SK-N-MC (cell line): ENCODE results near the gene MMP23B.
"Not testable (repeated sequence)": the region's sequence is repeated elsewhere in the genome, so short reads cannot be mapped to it uniquely, and the experiment has no call there.

ENCODE experiments used
- DNase-seq: peaks from one replicate; pipeline ENCODE4 v3.0.0-alpha.2; 2011; ENCODE audit warnings: low read depth, low spot score
- H3K27ac ChIP-seq: fragments of 200-600 bp; sonication (generic); 2 replicates; pipeline ENCODE4 v1.5.1; 2016; ENCODE audit warnings: mixed run types
- H3K36me3 ChIP-seq: fragments of 200-600 bp; sonication (generic); 2 replicates; pipeline ENCODE4 v1.6.1; 2017; ENCODE audit warnings: antibody characterized with exemption, low read length, mixed read lengths; ENCODE audit not compliant: insufficient read depth
- H3K4me3 ChIP-seq: fragments of 200-600 bp; sonication (generic); 2 replicates; pipeline ENCODE4 v1.5.1; 2016
- H3K9ac ChIP-seq: fragments of 200-600 bp; sonication (generic); 2 replicates; pipeline ENCODE4 v1.8.0; 2017; ENCODE audit warnings: mixed run types, mixed read lengths; ENCODE audit not compliant: insufficient read length
- H3K9me3 ChIP-seq: fragments of 200-600 bp; sonication (generic); 2 replicates; pipeline ENCODE4 v1.6.1; 2017; ENCODE audit warnings: low read depth, mild to moderate bottlenecking, antibody characterized with exemption, low read length, moderate library complexity, mixed read lengths
- EZH2 ChIP-seq: fragments of 200-600 bp; sonication (generic); IDR thresholded peaks from one replicate; pipeline ENCODE4 v1.6.1; 2017; ENCODE audit warnings: antibody characterized with exemption
- FOXP2 ChIP-seq: optimal IDR thresholded peaks from 2 replicates; pipeline ENCODE3; 2011; ENCODE audit warnings: mild to moderate bottlenecking, moderate library complexity; ENCODE audit not compliant: insufficient read depth; ENCODE audit errors: extremely low read length, control extremely low read depth
- POLR2AphosphoS5 ChIP-seq: IDR thresholded peaks from 2 replicates; pipeline ENCODE4 v1.6.1; 2012; ENCODE audit warnings: mild to moderate bottlenecking, low read depth, low read length, borderline replicate concordance

MMP23B gene

DNA sequence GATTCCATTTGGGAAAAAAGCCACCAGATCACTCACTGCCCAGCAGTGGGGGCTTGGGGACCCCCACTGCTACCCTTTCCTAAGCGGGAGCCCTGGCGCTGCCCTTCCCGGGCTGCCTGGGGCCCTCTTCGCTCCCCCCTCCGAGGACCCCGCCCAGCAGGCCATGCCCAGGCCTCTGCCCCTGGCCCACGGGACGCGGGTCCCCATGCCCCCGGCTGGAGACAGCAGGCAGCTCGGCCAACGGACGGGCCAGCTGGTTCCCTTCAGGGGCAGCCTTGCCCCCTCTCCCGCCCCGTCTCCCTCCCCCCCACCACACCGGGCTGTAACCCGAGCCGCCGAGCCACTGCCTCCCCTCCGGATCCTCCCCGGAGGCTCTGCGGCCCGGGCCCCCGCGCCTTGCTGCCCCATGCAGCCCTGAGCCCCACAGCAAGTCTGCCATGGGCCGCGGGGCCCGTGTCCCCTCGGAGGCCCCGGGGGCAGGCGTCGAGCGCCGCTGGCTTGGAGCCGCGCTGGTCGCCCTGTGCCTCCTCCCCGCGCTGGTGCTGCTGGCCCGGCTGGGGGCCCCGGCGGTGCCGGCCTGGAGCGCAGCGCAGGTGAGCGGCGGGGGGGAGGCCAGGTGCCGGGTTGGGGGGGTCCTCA lies at the start of gene MMP23B:
Gene MMP23B, plus strand, starts transcription at position 392 of the 639 bp plus-strand sequence. Its CDS starts 46 bp downstream, at position 438.
- Histone ChIP-seq H3K36me3 (peaks cover 4% of the 10 kb centered on the region; the same call in 1 of the 2 replicates), H3K9ac (no peak within 1 kb of the TSS), H3K9me3 (no peaks in the 10 kb centered on the region), H3K4me3 (no peak within 1 kb of the TSS), H3K27ac (no peak within 1 kb of the TSS)
- TF ChIP-seq EZH2: no peak
- no peak for TF ChIP-seq FOXP2
- TF ChIP-seq POLR2AphosphoS5: no peak
- no peak for DNase-seq

- Histone ChIP-seq H3K27ac (no peak overlapping the region), H3K4me3 (no peak overlapping the region), H3K9me3 (no peaks in the 10 kb centered on the region), H3K36me3 (no peaks in the 10 kb centered on the region), H3K9ac (no peak overlapping the region)
- TF ChIP-seq EZH2 (no peak), POLR2AphosphoS5 (no peak), FOXP2 (no peak)
- DNase-seq: no peak
Observed at GRCh38 chr1:1582585-1583346, 49.2 kb upstream of the MMP23B start.

GRCh38 chr1:1583347-1584010 lies 48.5 kb upstream of the MMP23B start:
- TF ChIP-seq POLR2AphosphoS5: no peak
- no peak for TF ChIP-seq EZH2
- no peak for TF ChIP-seq FOXP2

GRCh38 chr1:1591452-1591851 lies 40.5 kb upstream of the MMP23B start:
- TF ChIP-seq EZH2: no peak
- no peak for TF ChIP-seq POLR2AphosphoS5
- TF ChIP-seq FOXP2: no peak
- Histone ChIP-seq H3K9ac (no peak overlapping the region), H3K9me3 (no peaks in the 10 kb centered on the region), H3K4me3 (no peak overlapping the region), H3K36me3 (no peaks in the 10 kb centered on the region), H3K27ac (no peak overlapping the region)
- DNase-seq: no peak

More at GRCh38 chr1:1583347-1584010, 48.5 kb upstream of the MMP23B start:
- Histone ChIP-seq H3K27ac (no peak overlapping the region), H3K9me3 (no peaks in the 10 kb centered on the region), H3K4me3 (no peak overlapping the region), H3K9ac (no peak overlapping the region), H3K36me3 (no peaks in the 10 kb centered on the region)
- no peak for DNase-seq

DNA sequence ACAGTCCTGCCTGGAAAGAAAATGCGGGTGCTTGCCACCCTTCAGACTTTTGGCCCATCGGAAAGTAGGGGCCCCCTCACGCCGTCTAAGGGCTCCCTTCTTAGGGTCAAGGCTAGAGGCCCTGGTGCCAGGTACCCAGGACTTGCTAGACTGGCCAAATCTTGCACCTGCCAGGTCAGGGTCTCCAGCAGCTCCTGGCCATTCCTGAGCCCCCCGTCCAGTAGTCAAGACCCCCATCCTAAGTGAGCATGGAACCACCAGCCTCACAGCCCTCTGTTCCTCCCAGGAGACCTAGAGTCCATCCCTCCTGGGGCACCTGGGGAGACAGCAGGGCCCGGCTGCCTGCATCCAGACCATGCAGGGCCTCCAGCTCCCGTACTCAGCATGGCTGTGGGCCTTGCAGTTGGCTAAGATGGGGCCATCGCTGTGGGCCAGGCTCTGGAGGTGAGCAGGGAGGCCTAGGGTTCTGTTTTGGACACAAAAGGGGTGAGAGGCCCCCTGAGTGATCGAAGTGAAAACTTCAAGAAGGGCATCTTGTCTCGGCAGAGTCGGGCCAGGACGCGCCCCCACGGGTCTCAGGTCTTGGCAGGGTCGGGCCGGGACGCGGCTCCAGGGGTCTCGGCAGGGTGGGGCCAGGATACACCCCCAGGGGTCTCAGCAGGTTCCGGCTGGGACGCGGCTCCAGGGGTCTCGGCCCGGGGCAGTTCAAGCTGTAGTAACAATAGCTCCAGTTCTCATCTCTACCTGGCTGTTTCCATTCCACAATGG lies 38.0 kb upstream of the MMP23B start:
- Histone ChIP-seq H3K4me3 (no peak overlapping the region), H3K27ac (no peak overlapping the region), H3K36me3 (no peaks in the 10 kb centered on the region), H3K9me3 (no peaks in the 10 kb centered on the region), H3K9ac (no peak overlapping the region)
- TF ChIP-seq EZH2 (no peak), FOXP2 (no peak), POLR2AphosphoS5 (no peak)
- DNase-seq: no peak

DNA sequence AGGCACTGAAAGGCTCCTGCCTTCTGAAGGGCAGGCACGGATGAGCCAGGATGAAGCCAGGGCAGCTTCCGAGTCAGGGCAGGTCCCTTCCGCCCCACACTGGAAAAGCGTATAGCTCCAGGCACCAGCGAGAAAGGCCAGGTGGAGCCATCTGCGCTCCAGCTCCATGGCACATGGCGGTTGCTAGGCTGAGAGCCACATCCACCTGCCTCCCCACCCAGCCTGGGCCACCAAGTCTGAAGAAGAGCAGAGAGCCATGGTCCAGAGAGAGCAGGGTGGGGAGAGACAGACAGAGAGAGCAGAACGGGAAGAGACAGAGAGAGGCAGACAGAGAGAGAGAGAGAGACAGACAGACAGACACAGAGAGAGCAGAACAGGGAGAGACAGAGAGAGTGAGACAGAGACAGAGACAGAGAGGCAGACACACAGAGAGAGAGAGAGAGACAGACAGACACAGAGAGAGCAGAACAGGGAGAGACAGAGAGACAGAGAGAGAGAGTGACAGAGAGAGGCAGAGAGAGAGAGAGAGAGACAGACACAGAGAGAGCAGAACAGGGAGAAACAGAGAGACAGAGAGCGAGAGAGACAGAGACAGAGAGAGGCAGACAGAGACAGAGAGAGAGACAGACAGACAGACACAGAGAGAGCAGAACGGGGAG lies 37.2 kb upstream of the MMP23B start:
- TF ChIP-seq POLR2AphosphoS5 (no peak), EZH2 (no peak), FOXP2 (no peak)
- no peak overlapping the region for H3K27ac ChIP-seq

GRCh38 chr1:1595341-1595740 lies 36.6 kb upstream of the MMP23B start:
- H3K9ac ChIP-seq, DNase-seq, H3K27ac ChIP-seq, H3K9me3 ChIP-seq, H3K36me3 ChIP-seq, H3K4me3 ChIP-seq: not testable (repeated sequence)

More for the DNA sequence above, 37.2 kb upstream of the MMP23B start:
- H3K4me3 ChIP-seq: no peak overlapping the region
- no peaks in the 10 kb centered on the region for H3K9me3 ChIP-seq
- DNase-seq: no peak
- H3K9ac ChIP-seq: no peak overlapping the region
- H3K36me3 ChIP-seq: no peaks in the 10 kb centered on the region
